ENCODE results near the gene NDUFB7. TPM values are rescaled to one million over a fixed set of nuclear protein-coding genes. Genes with fewer than 3 reads are reported as not detected.

NDUFB7 gene
- total RNA-seq, 1 experiment from 2014 or later = 192 TPM

DNA sequence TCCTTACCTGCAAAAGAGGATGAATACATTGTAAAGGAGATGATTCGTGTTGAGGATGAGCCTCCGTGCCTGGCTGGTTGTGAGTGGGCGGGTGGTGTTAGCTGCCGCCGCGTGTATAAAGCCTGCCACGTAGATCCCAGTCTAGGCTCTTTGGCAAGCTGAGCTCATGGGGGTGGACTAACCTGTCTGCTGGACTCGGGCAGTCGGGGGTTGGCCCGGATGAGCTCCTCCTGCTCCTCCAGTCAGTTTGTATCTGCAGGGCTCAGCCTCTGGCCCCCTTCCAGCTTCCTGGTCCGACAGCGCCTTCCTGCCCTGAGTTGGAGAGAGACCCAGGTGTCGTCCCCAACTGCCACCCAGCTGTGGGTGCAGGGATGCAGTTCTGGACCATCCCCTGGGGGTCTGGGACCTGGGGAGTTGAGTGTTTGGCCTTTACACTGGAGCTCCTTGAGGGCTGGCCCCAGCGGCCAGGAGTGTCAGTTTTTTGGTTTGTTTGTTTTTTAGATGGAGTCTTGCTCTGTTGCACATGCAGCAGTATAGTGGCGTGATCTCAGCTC is 21.6 kb downstream of the NDUFB7 start:
- 0 out of 2 replicates have a peak overlapping the region, but pooled peaks have one; percentile 12 for H3K4me2 ChIP-seq

GRCh38 chr19:14545716-14546082 is 26.2 kb downstream of the NDUFB7 start:
- Histone ChIP-seq H3F3A (ENCODE audit: insufficient read depth, low read depth) (peaks cover 10% of the 10 kb centered on the region; the same call in 1 of the 2 replicates), H3K4me2 (no peak overlapping the region), H3K4me1 (replicated peaks; ENCODE audit: insufficient read depth) (peaks cover 7% of the 10 kb centered on the region), H3K27ac (no peak overlapping the region), H2AFZ (no peak overlapping the region), H4K20me1 (ENCODE audit: insufficient read depth) (peaks cover 29% of the 10 kb centered on the region), H3K36me3 (ENCODE audit: low read depth) (no peaks in the 10 kb centered on the region; the same call in 1 of the 2 replicates), H3K9me2 (ENCODE audit: insufficient read depth) (no peaks in the 10 kb centered on the region), H3K9me3 (ENCODE audit: insufficient read depth, low read depth) (no peaks in the 10 kb centered on the region), H3K27me3 (ENCODE audit: insufficient read depth, low read depth) (no peaks in the 10 kb centered on the region), H3K4me3 (no peak overlapping the region), H3K79me2 (ENCODE audit: low read depth) (peaks cover 59% of the 10 kb centered on the region)
- no peak for TF ChIP-seq EZH2 (IDR thresholded peaks at IDR 0.05; ENCODE audit: low read depth)
- TF ChIP-seq, protein P1, sequence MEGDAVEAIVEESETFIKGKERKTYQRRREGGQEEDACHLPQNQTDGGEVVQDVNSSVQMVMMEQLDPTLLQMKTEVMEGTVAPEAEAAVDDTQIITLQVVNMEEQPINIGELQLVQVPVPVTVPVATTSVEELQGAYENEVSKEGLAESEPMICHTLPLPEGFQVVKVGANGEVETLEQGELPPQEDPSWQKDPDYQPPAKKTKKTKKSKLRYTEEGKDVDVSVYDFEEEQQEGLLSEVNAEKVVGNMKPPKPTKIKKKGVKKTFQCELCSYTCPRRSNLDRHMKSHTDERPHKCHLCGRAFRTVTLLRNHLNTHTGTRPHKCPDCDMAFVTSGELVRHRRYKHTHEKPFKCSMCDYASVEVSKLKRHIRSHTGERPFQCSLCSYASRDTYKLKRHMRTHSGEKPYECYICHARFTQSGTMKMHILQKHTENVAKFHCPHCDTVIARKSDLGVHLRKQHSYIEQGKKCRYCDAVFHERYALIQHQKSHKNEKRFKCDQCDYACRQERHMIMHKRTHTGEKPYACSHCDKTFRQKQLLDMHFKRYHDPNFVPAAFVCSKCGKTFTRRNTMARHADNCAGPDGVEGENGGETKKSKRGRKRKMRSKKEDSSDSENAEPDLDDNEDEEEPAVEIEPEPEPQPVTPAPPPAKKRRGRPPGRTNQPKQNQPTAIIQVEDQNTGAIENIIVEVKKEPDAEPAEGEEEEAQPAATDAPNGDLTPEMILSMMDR (conservative IDR thresholded peaks at IDR 0.05) = no peak
- no peak for DNase-seq
- CTCF ChIA-PET = interaction anchor here (0.7 kb wide), 1 partner anchor 652 kb away, joined by 4 read pairs; no protein-coding TSS in a partner anchor
- BruUV-seq (replicated peaks) = no TSS peak
- intact Hi-C loops (cut with micrococcal nuclease; ENCODE audit: unreplicated experiment) = no loop called here
- POLR2A ChIA-PET (ENCODE audit: unreplicated experiment) = no interaction called here

More for the DNA sequence above, 21.6 kb downstream of the NDUFB7 start:
- Histone ChIP-seq H3K36me3 (ENCODE audit: low read depth) (no peaks in the 10 kb centered on the region; the same call in 1 of the 2 replicates), H3K27me3 (ENCODE audit: insufficient read depth, low read depth) (no peaks in the 10 kb centered on the region), H3K4me3 (no peak overlapping the region), H2AFZ (no peak overlapping the region), H4K20me1 (ENCODE audit: insufficient read depth) (peaks cover 16% of the 10 kb centered on the region; the same call in 1 of the 2 replicates), H3K27ac (no peak overlapping the region), H3K4me1 (replicated peaks; ENCODE audit: insufficient read depth) (peaks cover 16% of the 10 kb centered on the region), H3K9me2 (ENCODE audit: insufficient read depth) (no peaks in the 10 kb centered on the region), H3K79me2 (ENCODE audit: low read depth) (peaks cover 44% of the 10 kb centered on the region), H3K9me3 (ENCODE audit: insufficient read depth, low read depth) (no peaks in the 10 kb centered on the region), H3F3A (ENCODE audit: insufficient read depth, low read depth) (peaks cover 23% of the 10 kb centered on the region; the same call in 1 of the 2 replicates)
- no TSS peak for BruUV-seq (replicated peaks)
- DNase-seq = peak; percentile 34 to 83
- intact Hi-C loops (cut with micrococcal nuclease; ENCODE audit: unreplicated experiment) = loop anchor here (5.0 kb wide), 1 partner anchor 118 kb away; the partner anchor contains the start of gene PKN1
- ChIA-PET POLR2A (ENCODE audit: unreplicated experiment) (interaction anchor here (0.5 to 1.1 kb wide), 8 partner anchors 25 to 435 kb away, joined by 3 to 39 read pairs (median 5); partner anchors contain the start of gene GIPC1), CTCF (interaction anchor here (0.6 to 1.4 kb wide), 2 partner anchors 40 to 63 kb away, joined by 3 to 11 read pairs; no protein-coding TSS in a partner anchor)
- TF ChIP-seq, protein P1 (conservative IDR thresholded peaks at IDR 0.05) = no peak
- no peak for TF ChIP-seq EZH2 (IDR thresholded peaks at IDR 0.05; ENCODE audit: low read depth)

DNA sequence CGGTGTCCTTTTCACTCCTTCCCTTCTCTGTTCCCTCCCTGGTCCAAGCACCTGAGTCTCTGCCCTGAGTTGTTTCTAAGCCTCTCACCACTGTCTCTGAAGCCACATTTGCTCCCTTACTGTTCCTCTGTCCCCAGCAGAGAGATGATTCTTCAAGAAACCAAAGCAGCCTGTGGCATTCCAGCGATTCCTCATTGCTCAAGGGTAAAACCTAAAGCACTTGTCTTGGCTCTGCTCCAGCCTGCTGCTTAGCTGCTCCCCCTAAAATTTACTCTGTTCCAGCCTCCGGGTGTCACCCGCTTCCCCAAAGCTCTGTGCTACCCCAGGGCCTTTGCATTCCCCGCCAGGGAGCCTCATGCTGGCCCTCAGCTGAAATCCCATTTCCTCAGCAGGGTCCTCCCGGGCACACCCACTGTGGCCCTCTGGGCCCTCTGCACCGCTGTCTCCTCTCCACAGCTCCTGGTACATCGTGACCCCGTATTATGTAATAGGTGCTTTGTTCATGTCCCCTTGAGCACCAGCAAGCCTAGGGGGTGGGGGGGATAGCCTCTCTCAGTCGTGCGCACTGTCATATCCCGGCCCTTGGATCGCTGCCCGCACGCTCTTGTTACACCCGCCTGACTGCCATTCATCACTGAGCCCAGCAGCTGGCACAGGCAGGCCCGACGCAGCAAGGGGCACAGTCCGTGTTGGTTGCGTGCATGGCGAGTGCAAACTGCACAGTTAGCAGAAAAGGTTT is 26.7 kb downstream of the NDUFB7 start:
- peaks cover 28% of the 10 kb centered on the region for H4K20me1 ChIP-seq (ENCODE audit: insufficient read depth)
- peaks cover 4% of the 10 kb centered on the region; the same call in 1 of the 2 replicates for H3F3A ChIP-seq (ENCODE audit: insufficient read depth, low read depth)
- no peaks in the 10 kb centered on the region for H3K9me2 ChIP-seq (ENCODE audit: insufficient read depth)
- DNase-seq = no peak
- no peaks in the 10 kb centered on the region for H3K27me3 ChIP-seq (ENCODE audit: insufficient read depth, low read depth)
- BruUV-seq (replicated peaks) = no TSS peak
- no peaks in the 10 kb centered on the region for H3K9me3 ChIP-seq (ENCODE audit: insufficient read depth, low read depth)
- intact Hi-C loops (cut with micrococcal nuclease; ENCODE audit: unreplicated experiment) = no loop called here
- peaks cover 2% of the 10 kb centered on the region for H3K4me1 ChIP-seq (replicated peaks; ENCODE audit: insufficient read depth)
- POLR2A ChIA-PET (ENCODE audit: unreplicated experiment) = no interaction called here
- H3K4me3 ChIP-seq = no peak overlapping the region
- TF ChIP-seq, protein P1 (conservative IDR thresholded peaks at IDR 0.05) = no peak
- TF ChIP-seq EZH2 (IDR thresholded peaks at IDR 0.05; ENCODE audit: low read depth) = no peak
- H3K27ac ChIP-seq = no peak overlapping the region
- CTCF ChIA-PET = interaction anchor here (0.7 kb wide), 1 partner anchor 652 kb away, joined by 4 read pairs; no protein-coding TSS in a partner anchor
- H3K36me3 ChIP-seq (ENCODE audit: low read depth) = no peaks in the 10 kb centered on the region; the same call in 1 of the 2 replicates
- peaks cover 60% of the 10 kb centered on the region for H3K79me2 ChIP-seq (ENCODE audit: low read depth)
- no peak overlapping the region for H3K4me2 ChIP-seq
- no peak overlapping the region for H2AFZ ChIP-seq
